ENCODE results near the gene UBASH3B.

UBASH3B gene

GRCh38 chr11:122715548-122716440 lies 60.3 kb downstream of the UBASH3B start:
- TF ChIP-seq CTCF (IDR thresholded peaks at IDR 0.05) = no peak
- Histone ChIP-seq H3K27ac (no peak overlapping the region), H3K9me3 (ENCODE audit: control insufficient read depth, low read length) (no peaks in the 10 kb centered on the region), H3K27me3 (ENCODE audit: control insufficient read depth, insufficient read depth, low read length) (no peaks in the 10 kb centered on the region), H3K9ac (no peak overlapping the region), H3K79me2 (no peaks in the 10 kb centered on the region), H3K4me2 (ENCODE audit: low read length) (no peak overlapping the region), H3K4me3 (ENCODE audit: low read depth, low read length) (no peak overlapping the region), H3K4me1 (no peaks in the 10 kb centered on the region), H2AFZ (no peak overlapping the region), H3K36me3 (ENCODE audit: control insufficient read depth, insufficient read depth, low read length) (no peaks in the 10 kb centered on the region)

DNA sequence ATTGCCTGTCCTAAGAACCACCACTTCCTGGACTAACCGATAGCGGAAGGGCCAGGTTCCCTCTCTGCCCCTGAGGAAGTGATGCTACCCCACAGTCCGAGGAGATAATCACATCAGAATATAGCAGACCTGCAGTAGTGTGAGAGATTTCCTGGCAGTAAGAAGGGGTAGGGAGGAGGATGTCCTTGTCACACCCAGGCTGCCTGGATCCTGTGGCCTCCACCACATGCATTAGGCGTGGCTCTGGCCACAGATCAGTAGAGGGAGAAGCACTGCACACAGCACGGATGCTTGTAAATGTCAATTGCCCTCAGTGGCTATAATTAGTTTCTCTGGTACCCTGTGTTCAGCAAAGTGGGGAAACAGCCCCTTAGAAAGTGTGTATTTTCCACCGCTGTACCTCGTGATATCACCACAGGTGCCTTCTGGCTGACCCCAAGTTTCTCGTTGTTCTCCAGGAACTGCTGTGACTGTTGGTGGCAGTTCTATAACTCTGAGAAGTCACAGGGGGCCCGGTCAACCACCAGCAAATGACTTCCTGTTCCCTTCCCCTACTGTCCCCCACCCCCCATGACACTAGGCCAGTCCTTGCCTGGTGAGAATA lies 61.8 kb downstream of the UBASH3B start:
- Histone ChIP-seq H3K4me2 (ENCODE audit: low read length) (no peak overlapping the region), H2AFZ (no peak overlapping the region), H3K79me2 (no peaks in the 10 kb centered on the region), H3K9me3 (ENCODE audit: control insufficient read depth, low read length) (no peaks in the 10 kb centered on the region), H3K27ac (peak overlapping the region; percentile 15), H3K27me3 (ENCODE audit: control insufficient read depth, insufficient read depth, low read length) (no peaks in the 10 kb centered on the region), H3K36me3 (ENCODE audit: control insufficient read depth, insufficient read depth, low read length) (no peaks in the 10 kb centered on the region), H3K9ac (no peak overlapping the region), H3K4me3 (ENCODE audit: low read depth, low read length) (no peak overlapping the region), H3K4me1 (no peaks in the 10 kb centered on the region)
- no peak for TF ChIP-seq CTCF (IDR thresholded peaks at IDR 0.05)

- Histone ChIP-seq H3K9me3 (ENCODE audit: control insufficient read depth, low read length) (no peaks in the 10 kb centered on the region), H3K79me2 (no peaks in the 10 kb centered on the region), H3K4me1 (no peaks in the 10 kb centered on the region), H3K4me2 (ENCODE audit: low read length) (no peak overlapping the region), H3K36me3 (ENCODE audit: control insufficient read depth, insufficient read depth, low read length) (no peaks in the 10 kb centered on the region), H2AFZ (no peak overlapping the region), H3K4me3 (ENCODE audit: low read depth, low read length) (no peak overlapping the region), H3K27me3 (ENCODE audit: control insufficient read depth, insufficient read depth, low read length) (no peaks in the 10 kb centered on the region), H3K27ac (no peak overlapping the region), H3K9ac (no peak overlapping the region)
- no peak for TF ChIP-seq CTCF (IDR thresholded peaks at IDR 0.05)
Measured at GRCh38 chr11:122720107-122720881, 64.8 kb downstream of the UBASH3B start.

- no peaks in the 10 kb centered on the region for H3K4me1 ChIP-seq
- no peaks in the 10 kb centered on the region for H3K79me2 ChIP-seq
- no peak for TF ChIP-seq CTCF (IDR thresholded peaks at IDR 0.05)
- no peaks in the 10 kb centered on the region for H3K36me3 ChIP-seq (ENCODE audit: control insufficient read depth, insufficient read depth, low read length)
- no peak overlapping the region for H3K9ac ChIP-seq
- no peaks in the 10 kb centered on the region for H3K9me3 ChIP-seq (ENCODE audit: control insufficient read depth, low read length)
- H3K27ac ChIP-seq = no peak overlapping the region
- H3K27me3 ChIP-seq (ENCODE audit: control insufficient read depth, insufficient read depth, low read length) = no peaks in the 10 kb centered on the region
- H3K4me3 ChIP-seq (ENCODE audit: low read depth, low read length) = no peak overlapping the region
- no peak overlapping the region for H2AFZ ChIP-seq
- no peak overlapping the region for H3K4me2 ChIP-seq (ENCODE audit: low read length)
Measured at GRCh38 chr11:122721201-122721963, 65.9 kb downstream of the UBASH3B start.

Data from parathyroid adenoma (tissue), 2 donors.